Effector CD4-positive, alpha-beta T cell (primary cell): ENCODE results near the gene TMSB4X.
"Not testable (repeated sequence)": the region's sequence is repeated elsewhere in the genome, so short reads cannot be mapped to it uniquely, and the experiment has no call there.

ENCODE experiments used
- DNase-seq: peaks from one replicate; pipeline ENCODE4 v3.0.0-alpha.2; 2020

TMSB4X gene

DNA sequence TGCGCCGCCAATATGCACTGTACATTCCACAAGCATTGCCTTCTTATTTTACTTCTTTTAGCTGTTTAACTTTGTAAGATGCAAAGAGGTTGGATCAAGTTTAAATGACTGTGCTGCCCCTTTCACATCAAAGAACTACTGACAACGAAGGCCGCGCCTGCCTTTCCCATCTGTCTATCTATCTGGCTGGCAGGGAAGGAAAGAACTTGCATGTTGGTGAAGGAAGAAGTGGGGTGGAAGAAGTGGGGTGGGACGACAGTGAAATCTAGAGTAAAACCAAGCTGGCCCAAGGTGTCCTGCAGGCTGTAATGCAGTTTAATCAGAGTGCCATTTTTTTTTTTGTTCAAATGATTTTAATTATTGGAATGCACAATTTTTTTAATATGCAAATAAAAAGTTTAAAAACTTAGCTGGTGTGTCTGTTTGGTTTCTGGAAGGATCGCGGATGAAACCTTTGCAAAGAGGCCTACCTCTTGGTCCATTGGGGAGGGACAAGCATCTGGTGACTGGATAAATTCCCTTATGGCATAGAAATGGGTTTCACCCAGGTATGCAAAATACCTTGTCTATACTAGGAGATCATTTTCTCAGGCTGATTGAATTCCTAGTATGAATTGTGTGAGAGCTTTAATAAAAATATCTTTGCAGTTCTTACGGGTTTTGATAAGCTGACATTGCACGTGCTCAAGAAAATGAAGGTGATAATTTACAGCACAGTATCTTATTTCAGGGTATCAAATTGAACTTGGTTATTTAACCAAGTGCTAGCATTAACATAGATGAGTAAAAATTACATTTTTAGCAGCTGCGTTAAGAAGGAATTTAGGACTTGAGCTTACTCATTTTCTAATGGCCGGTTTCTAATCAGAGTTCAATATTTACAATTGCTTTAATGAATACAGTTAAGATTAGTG lies 2.2 kb downstream of the TMSB4X start:
- not testable (repeated sequence) for DNase-seq

DNA sequence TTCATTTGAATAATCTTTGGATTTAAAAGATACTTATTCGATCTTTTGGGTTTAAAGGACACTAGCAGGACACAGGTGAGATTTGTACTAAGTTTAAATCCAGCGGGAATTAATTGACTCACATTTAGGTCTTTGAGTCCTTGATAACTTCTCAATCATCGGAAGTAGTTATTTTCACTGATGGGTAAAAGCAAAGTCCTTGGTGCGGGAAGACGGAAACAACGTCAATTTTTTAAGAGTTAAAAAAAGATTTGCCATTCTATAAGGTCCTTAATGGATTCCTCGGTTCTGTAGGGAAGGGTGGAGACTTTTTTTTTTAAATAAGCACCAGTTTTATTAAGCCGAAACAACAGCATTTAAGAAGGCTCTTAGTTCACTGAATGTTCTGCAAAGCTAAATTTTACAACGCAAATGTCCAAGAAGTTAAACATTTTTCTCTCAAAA lies 2.9 kb downstream of the TMSB4X start:
- DNase-seq: no peak

DNA sequence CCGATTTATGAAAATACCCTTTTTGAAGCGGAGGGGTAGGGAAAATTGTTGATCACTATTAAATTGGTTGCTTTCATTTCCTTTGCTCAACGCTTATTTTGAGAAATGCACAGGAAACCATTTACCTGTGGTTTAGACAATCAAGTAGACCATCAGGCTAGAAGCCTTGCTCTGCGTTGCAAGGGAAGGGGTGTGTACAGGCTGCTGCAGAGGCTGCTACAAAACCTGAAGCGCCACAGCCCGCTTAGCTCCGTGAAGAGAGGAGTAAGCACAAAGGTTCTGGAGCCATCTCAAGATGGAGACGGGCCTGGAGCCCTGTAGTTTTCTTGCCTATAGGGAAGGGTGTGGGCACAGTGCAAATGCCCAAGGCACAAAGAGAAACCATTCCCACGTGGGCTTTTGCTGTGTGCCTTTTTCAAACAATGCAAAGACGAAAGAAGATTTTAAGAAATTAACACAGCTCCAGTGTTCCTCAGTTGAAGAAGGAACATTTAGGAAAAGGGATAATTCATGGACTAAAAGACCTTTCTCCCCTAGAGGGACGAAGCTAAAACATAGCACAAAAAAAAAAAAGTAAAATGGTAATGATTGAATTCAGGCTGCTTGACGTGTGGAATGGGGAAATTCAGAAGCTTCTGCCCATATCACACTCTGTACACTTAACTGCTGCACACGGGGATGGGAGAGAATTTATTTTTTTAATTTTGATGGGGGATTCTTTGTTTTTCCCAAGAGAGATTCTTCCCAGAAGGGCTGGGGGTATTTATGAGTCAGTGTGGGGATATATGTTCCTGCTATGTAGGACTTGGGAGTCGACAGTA lies 3.5 kb downstream of the TMSB4X start:
- DNase-seq: peak; percentile 67

DNA sequence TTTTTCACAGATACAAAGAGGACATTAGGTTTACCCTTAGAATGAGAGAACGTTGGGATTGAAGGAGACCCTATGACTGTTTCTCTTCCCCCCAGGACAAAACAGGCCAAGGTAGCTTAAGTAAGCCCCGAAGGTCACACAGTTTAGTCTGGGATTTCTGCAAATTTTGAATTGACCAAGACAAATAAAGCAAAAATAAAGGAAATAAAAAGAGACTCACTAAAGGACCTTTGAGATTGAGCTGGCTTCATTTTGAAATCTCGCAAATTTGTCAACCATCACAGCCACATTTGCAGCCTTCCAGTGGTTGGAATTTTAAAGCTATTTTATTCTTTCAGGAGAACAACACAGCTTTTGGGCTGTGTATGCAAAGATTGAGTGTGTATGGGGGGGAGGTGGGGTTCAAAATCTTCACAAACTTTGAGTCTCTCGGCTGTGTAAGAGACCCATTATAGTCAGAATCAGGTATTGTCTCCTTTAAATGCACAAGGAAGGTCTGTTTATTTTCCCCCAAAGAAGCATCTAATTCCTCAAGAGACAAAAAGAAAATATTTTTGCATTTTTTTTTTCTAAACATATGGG lies 4.2 kb downstream of the TMSB4X start:
- no peak for DNase-seq

DNA sequence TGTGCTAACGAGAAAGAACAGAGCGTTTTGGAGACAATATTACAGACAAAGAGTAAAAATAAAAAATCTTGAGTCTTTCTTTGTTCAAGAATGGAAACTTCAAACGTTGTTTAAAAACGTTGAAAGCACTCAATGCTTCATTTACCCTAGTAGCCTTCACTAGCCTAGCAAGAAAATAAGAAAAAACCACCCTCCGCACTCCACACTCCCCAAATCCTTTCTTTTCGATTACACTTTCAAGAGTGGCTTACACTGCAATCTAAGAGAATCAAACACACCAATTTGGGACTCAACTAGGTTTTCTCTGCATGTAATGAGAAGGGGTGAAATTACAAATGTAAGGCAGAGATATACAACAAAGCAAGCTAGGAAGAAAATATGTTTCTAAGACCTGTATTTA lies 4.7 kb downstream of the TMSB4X start:
- no peak for DNase-seq

DNA sequence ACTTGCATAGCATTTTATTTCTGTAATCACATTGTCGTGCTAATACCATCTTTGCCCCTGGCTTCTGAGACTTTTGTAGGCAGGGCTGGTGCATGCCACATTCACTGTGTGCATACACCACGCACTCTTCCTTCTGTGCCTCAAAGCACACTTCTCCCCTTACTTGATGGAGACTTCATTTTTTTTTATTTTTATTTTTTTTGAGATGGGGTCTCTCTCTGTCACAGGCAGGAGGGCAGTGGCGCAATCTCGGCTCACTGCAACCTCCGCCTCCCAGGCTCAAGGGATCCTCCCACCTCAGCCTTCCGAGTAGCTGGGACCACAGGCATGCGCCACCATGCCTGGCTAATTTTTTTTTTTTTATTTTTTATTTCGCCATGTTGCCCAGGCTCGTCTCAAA lies 5.1 kb downstream of the TMSB4X start:
- DNase-seq: not testable (repeated sequence)

DNA sequence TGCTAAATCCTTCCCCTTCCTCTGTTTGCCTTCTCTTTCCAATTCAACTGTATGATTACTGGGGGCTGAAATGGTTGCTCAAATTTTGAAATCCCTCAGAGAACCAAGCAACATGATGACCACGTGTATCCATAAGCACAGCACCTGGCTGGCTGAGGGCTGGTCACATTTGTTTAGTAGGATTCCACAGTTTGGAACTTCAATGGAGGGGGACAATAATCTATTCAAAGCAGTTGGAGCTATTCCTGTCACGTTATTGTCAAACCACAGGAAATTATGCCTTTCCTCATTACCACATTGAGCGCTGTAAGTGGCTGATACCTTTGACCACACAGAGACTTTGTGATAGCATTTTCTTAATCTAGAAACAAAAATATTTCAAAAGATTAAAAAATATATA lies 7.0 kb downstream of the TMSB4X start:
- no peak for DNase-seq

DNA sequence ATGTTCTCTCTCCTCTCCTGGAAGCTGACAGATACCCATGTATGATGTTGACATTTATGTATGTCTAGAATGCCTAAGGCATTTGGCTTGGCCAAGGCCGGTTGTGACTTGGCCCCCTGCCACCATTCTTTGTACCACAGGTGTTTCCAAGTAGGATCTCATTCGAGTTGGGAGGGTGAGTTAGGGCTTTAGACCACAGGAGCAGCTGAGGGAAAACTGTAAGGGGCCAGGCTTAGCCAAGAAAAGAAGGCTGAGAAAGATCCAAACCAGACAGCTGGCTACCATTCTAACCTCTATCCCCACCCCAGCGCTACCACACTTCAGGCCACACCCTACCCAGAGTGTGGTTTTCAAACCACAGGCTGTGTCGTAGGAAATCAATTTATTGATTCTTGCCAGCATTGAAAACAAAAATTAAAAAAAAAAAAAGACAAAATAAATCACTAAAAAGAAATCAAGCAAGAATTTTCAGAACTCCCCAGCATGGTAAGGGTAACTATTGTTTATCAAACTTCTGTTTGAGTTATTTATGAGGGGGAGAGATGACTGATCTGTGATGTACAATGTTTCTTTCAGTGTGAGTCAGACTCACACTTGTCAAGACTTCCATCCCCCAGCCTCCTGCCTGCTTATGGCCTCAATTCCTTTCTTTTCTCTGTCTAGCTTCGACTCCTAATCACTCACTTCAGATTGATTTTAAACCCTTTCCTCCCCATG lies 9.9 kb downstream of the TMSB4X start:
- DNase-seq: no peak

DNA sequence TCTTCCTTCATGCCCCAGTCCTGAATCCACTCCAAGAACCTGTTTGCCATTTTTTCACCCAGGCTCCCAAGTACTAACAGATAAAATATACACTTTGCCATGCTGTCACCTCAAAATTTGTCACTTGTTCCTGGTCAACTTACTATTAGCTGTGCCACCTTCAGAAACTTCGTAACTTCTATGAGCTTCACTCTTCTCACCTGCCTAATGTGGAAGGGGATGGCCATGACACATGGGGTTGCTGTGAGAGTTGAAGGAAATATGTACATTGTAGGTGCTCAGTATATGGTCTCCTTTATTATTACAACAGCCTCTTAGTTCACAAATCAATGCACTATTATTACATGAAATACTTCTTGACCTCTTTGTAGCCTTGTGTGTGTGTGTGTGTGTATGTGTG lies 10.4 kb downstream of the TMSB4X start:
- DNase-seq: no peak

DNA sequence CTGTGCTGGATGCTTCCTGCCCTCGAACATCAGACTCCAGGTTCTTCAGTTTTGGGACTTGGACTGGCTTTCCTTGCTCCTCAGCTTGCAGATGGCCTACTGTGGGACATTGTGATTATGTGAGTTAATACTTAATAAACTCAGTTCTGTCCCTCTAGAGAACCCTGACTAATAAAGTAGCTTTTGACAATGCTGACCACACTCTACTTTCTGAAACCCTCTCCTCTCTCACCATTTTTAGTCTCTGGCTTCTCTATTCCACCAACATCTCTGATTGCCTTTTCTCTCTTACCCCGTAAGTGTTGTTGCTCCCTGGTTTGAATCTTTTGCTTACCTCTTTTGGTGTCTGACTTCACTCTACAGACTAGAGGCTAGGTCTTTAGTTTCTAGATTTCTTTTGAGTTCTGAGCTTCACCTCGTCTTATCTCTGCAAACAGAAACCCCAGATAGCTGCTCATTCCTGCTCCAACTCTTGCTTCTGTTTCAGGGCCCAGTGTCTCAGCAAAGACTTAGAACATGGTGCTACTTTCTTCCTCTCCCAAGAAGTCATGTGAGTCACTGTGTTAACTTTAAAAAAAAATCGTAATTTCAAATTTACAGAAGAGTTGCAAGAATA lies 11.4 kb downstream of the TMSB4X start:
- no peak for DNase-seq

DNA sequence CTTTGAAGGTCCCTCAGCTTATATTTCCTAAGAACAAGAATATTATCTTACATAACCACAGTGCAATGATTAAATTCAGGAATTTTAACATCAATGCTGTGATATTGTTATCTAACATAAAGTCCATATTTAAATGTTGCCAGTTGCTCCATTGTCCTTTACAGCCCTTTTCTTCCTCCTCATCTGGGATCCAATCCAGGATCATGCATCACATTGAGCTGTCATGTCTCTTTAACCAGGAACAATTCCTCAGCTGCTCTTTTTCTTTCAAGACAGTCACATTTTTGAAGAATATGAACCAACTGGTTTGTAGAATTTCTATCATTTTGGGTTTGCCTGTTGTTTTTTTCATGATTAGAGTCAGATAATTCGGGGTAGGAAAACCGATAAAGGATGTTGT lies 12.0 kb downstream of the TMSB4X start:
- no peak for DNase-seq

DNA sequence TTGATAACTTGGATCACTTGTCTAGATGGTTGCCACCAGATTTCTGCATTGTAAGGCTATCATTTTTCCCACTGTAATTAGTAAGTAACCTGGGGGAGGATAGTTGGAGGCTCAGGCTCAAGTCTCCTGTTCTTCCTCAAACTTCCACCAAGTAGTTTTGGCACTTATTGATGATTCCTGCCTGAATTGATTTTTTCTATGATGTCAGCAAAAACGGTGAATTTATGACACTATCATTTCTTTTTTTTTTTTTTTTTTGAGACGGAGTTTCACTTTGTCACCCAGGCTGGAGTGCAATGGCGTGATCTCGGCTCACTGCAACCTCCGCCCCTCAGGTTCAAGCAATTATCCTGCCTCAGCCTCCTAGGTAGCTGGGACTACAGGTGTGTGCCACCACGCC lies 12.4 kb downstream of the TMSB4X start:
- no peak for DNase-seq

DNA sequence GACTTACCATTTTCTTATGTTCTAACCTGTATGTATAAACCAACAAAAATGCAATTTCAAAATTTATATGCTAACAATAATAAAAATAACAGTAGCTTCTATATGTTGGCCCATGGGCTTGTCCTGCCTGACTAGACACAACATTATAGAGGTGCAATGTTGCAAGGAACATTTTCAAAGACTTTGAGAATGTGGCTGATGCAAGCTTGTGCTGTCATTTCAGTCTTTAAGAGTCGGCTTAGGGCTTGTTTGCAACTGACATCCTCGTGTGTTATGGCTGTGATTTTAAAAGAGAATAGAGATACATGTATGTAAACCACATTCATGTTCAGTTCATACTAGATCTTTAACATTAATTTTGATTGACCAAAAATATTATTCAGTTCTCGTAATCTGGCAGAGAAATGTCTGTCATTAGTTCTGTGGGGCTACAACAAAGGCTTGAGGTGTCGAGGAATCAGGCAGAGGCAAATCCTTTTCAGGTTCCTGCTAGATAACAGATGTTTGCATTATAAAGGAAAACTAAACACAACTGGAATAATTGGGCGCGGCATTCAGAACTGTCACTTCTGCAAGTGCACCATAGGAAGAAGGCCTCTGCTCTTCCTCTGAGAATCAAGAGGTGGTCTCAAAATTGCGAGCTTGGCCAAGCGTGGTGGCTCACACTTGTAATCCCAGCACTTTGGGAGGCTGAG lies 13.1 kb downstream of the TMSB4X start:
- DNase-seq: no peak

DNA sequence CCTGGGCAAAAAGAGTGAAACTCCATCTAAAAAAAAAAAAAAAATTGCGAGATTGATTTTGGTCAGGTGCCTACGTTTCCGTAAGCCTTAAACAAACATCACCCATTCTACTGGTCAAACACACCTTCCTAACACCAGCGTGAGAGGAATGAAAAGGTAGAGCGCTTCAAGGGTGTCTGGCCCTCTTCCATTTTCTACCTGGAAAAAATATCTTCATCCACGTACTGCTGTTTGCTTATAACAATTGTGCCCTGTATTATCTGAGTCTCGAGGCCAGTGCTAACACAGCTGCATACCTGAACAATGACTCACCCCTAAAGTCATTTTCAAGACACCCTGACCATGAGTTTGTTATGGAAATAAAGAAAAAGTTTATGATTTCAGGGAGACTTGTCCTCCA lies 13.9 kb downstream of the TMSB4X start:
- DNase-seq: no peak

DNA sequence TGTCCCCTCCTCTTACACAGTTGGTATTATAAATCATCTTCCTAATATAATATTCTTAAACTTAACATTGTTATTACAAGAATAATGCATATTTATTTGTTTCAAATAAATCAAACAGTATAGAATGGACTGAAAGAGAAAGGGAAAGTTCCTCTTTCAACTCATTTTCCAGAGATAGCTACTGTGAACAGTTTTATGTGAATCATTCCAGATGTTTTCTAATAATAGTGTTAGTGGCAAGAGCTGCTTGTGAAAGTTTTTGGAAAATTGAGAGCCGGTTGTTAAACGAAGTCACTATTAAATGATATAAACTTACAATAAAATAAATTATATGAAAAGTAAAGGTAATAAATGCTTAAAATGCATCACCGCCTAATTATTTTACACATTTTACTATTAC lies 14.6 kb downstream of the TMSB4X start:
- no peak for DNase-seq

DNA sequence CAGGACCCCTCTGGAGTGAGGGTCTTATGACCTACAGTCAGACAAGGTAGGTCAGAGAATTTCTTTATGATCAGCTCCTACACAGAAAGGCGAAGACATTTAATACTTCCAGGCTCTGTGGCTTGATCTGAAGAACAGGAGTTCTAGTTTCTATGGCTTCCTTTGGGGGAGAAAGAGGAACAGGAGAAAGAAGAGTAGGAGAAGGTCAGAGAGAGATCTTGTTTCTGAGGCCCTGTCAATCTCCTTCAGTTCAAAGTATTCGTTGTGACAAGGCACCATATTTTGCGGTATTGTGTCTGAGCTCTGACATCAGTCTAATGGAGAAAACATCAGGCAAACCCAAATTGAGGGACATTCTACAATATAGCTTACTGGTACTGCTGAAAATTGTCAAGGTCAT lies 16.7 kb downstream of the TMSB4X start:
- DNase-seq: no peak

DNA sequence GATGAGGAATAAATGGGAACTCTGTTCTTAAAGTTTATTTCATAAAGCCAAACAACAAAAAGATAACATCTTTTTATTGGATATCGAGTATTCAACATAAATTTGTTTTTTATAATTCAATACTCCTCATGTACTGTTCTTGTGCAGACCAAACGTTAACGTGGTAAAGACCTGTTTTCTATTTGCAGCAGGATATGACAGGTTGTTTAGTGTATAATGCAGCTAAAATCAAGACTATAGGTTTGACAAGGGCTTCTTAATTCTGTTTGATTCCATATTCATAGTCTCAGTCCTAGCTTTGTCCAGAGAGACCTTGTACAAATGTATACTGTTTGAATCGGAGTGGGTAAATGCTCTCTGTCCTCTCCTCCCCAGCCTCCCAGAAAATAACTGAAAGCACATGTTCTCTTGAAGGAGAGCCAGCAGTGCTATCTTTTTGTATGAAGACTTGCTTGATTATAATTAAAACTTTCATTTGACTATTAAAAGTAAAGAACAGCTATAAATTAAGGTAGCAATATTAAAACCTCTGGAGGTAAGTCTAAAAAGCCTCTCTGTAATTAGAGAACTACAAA lies 17.7 kb downstream of the TMSB4X start:
- no peak for DNase-seq

DNA sequence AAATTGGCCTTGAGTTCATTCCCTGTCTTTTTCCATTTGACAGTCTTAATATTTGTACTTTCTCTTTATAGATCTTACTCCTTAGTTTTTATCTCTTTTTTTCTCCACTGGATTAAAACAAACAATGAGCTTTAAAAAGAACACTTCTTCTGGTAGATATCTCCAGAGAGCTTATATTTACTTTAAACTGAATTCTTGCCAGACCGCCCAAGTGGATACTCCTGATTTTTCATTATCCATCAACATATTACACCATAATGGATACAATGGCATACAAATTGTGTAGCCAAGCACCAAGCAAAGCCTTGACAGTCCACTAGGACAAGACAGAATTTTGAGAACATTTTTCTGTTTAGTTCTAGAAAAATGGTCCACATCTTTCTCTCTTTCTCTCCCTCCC lies 18.9 kb downstream of the TMSB4X start:
- DNase-seq: no peak

DNA sequence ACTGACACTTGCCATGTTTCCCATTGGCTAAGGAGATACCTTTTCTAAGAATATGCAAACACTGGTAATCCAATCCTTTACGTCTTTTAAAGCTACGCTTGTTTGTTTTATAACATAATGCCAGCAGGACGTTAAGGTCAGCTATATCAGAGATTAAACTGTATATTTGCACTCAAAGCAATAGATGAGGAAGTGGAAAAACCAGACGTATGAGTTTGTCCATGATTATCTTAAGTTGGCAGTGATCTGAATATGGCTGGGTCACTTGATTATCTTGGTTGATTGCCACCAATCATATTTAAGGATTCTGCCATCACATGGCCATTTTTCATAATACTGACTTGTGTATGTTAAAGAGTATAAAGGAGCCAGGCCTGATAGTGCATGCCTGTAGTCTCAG lies 19.4 kb downstream of the TMSB4X start:
- no peak for DNase-seq

DNA sequence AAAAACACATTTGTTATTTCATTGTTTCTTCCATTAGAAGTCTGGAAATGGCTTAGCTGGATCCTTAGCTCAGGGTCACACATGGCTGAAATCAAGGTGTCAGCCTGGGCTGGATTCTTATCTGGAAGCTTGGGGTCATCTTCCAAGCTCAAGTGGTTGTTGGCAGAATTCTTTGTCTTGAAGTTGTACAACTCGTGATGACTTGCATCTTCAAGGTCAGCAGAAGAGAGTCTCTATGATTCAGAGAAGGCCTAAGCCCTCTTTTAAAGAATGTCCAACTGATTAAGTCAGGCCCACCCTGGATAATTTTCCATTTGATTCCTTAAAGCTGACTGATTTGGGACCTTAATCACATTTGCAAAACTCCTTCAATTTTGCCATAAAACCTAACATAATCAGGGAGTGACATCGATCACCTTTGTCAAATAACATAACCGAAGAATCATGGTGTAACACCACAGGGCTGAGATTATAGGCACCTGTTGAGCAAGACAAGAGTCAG lies 22.1 kb downstream of the TMSB4X start:
- no peak for DNase-seq
